ENCODE measurements around the gene TVP23B. TPM values are rescaled to one million over a fixed set of nuclear protein-coding genes. Genes with fewer than 3 reads are reported as not detected.
"Not testable (repeated sequence)": the region's sequence is repeated elsewhere in the genome, so short reads cannot be mapped to it uniquely, and the experiment has no call there.

Gene TVP23B
- polyA plus RNA-seq, 1 donor from 2014 or later, result 71.5 TPM

DNA sequence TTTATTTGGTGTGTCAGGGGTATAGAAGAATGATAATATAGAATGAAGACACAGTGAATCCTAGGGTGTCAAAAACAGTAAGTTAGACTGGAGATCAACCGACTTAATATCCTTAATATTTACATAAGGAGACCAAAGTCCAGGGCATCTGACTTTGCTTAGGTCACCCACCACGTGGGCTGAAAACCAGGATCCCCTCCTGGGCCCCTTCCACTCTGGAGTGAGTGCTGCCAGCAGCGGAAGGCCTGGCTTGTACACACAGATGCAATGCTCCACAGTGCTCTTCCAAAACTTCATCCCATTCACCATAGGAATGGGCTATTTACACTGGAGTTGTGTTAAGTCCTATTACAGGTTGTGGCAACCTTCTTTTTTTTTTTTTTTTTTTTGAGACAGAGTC is 34.4 kb upstream of the TVP23B start:
- not testable (repeated sequence) for H3K27me3 ChIP-seq (ENCODE audit: insufficient read depth, low read depth, low read length); H3K9me2 ChIP-seq (ENCODE audit: insufficient read depth, low read length); H3K9ac ChIP-seq (ENCODE audit: low read length); H3K27ac ChIP-seq (ENCODE audit: low read length); H4K20me1 ChIP-seq (ENCODE audit: insufficient read depth); H3K79me2 ChIP-seq (replicated peaks; ENCODE audit: insufficient read depth, low read length); H3K36me3 ChIP-seq (ENCODE audit: insufficient read depth, low read length); H3K4me2 ChIP-seq (ENCODE audit: low read length); H3K9me3 ChIP-seq (ENCODE audit: low read length); H2AFZ ChIP-seq (ENCODE audit: low read depth, low read length); H3K4me3 ChIP-seq (ENCODE audit: low read length); H3F3A ChIP-seq (ENCODE audit: insufficient read depth, low read length, poor library complexity, severe bottlenecking)

- H3K4me3 ChIP-seq (ENCODE audit: low read length); H3K9me3 ChIP-seq (ENCODE audit: low read length); H3F3A ChIP-seq (ENCODE audit: insufficient read depth, low read length, poor library complexity, severe bottlenecking); H3K9me2 ChIP-seq (ENCODE audit: insufficient read depth, low read length); H3K9ac ChIP-seq (ENCODE audit: low read length); H3K27me3 ChIP-seq (ENCODE audit: insufficient read depth, low read depth, low read length); H3K36me3 ChIP-seq (ENCODE audit: insufficient read depth, low read length); H3K4me2 ChIP-seq (ENCODE audit: low read length); H3K79me2 ChIP-seq (replicated peaks; ENCODE audit: insufficient read depth, low read length); H2AFZ ChIP-seq (ENCODE audit: low read depth, low read length); H4K20me1 ChIP-seq (ENCODE audit: insufficient read depth); H3K27ac ChIP-seq (ENCODE audit: low read length): not testable (repeated sequence)
Observed at GRCh38 chr17:18747501-18747900, 33.5 kb upstream of the TVP23B start.

DNA sequence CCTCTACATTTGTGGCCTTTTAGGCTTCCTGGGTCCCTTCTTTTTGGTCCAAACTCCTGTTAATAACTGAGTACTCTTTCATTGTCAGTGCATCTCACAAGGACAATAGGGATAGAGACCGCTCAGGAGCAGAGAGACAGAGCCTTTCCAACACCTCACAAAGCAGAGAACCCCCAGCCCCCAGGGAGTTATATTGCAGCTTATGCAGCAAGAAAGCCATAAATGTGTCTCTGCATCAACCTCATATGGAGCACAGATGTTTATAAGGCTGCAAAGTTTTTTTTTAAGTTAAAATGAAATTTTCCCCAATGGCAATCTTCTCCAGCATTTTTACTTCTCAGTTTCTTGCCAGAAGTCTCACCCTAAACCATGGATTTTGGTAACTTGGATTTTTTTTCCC is 30.7 kb upstream of the TVP23B start:
- not testable (repeated sequence) for H3K9me3 ChIP-seq (ENCODE audit: low read length); H3K9me2 ChIP-seq (ENCODE audit: insufficient read depth, low read length); H3K27me3 ChIP-seq (ENCODE audit: insufficient read depth, low read depth, low read length); H3K36me3 ChIP-seq (ENCODE audit: insufficient read depth, low read length); H2AFZ ChIP-seq (ENCODE audit: low read depth, low read length); H3K4me3 ChIP-seq (ENCODE audit: low read length); H3K79me2 ChIP-seq (replicated peaks; ENCODE audit: insufficient read depth, low read length); H4K20me1 ChIP-seq (ENCODE audit: insufficient read depth); H3K4me2 ChIP-seq (ENCODE audit: low read length); H3K27ac ChIP-seq (ENCODE audit: low read length); H3F3A ChIP-seq (ENCODE audit: insufficient read depth, low read length, poor library complexity, severe bottlenecking); H3K9ac ChIP-seq (ENCODE audit: low read length)

- H3K9ac ChIP-seq (ENCODE audit: low read length); H3K4me3 ChIP-seq (ENCODE audit: low read length); H3K36me3 ChIP-seq (ENCODE audit: insufficient read depth, low read length); H2AFZ ChIP-seq (ENCODE audit: low read depth, low read length); H3K9me2 ChIP-seq (ENCODE audit: insufficient read depth, low read length); H3F3A ChIP-seq (ENCODE audit: insufficient read depth, low read length, poor library complexity, severe bottlenecking); H4K20me1 ChIP-seq (ENCODE audit: insufficient read depth); H3K27me3 ChIP-seq (ENCODE audit: insufficient read depth, low read depth, low read length); H3K4me2 ChIP-seq (ENCODE audit: low read length); H3K9me3 ChIP-seq (ENCODE audit: low read length); H3K79me2 ChIP-seq (replicated peaks; ENCODE audit: insufficient read depth, low read length); H3K27ac ChIP-seq (ENCODE audit: low read length): not testable (repeated sequence)
Observed at GRCh38 chr17:18753829-18754409, 27.1 kb upstream of the TVP23B start.

GRCh38 chr17:18755969-18756368 is 25.0 kb upstream of the TVP23B start:
- not testable (repeated sequence) for H4K20me1 ChIP-seq (ENCODE audit: insufficient read depth); H2AFZ ChIP-seq (ENCODE audit: low read depth, low read length); H3K4me2 ChIP-seq (ENCODE audit: low read length); H3K9me3 ChIP-seq (ENCODE audit: low read length); H3K4me3 ChIP-seq (ENCODE audit: low read length); H3K9me2 ChIP-seq (ENCODE audit: insufficient read depth, low read length); H3K27ac ChIP-seq (ENCODE audit: low read length); H3K36me3 ChIP-seq (ENCODE audit: insufficient read depth, low read length); H3K9ac ChIP-seq (ENCODE audit: low read length); H3K79me2 ChIP-seq (replicated peaks; ENCODE audit: insufficient read depth, low read length); H3K27me3 ChIP-seq (ENCODE audit: insufficient read depth, low read depth, low read length); H3F3A ChIP-seq (ENCODE audit: insufficient read depth, low read length, poor library complexity, severe bottlenecking)

DNA sequence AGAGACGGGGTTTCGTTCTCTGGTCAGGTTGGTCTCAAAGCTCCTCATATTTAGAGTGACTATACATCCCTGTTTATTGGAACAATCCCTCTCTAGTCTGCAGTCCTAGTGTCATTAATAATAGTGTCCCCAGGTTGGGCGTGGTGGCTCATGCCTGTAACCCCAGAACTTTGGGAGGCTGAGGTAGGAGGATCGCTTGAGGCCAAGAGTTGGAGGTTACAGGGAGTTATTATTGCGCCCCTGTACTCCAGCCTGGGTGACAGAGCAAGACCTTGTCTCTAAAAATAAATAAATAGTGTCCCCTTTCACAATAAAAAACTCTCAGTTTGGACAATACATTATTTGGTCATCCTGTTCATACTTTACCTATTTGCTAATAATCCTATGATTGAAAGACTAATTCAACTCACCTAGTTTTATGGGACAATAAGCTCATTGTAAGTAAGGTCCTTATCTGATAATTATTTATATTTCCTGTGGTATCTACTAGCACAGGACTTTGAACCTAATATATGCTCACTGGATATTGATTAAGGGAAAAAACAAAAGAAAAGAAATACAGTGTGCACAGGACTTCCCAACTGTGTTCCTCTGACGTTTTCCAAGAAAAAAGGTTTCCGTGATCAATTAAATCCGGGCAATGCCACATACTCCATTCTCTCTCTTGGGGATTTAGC is 23.5 kb upstream of the TVP23B start:
- H3K27me3 ChIP-seq (ENCODE audit: insufficient read depth, low read depth, low read length); H3K27ac ChIP-seq (ENCODE audit: low read length); H3K9me3 ChIP-seq (ENCODE audit: low read length); H3K9ac ChIP-seq (ENCODE audit: low read length); H3K79me2 ChIP-seq (replicated peaks; ENCODE audit: insufficient read depth, low read length); H2AFZ ChIP-seq (ENCODE audit: low read depth, low read length); H3K9me2 ChIP-seq (ENCODE audit: insufficient read depth, low read length); H3K36me3 ChIP-seq (ENCODE audit: insufficient read depth, low read length); H4K20me1 ChIP-seq (ENCODE audit: insufficient read depth); H3K4me3 ChIP-seq (ENCODE audit: low read length); H3F3A ChIP-seq (ENCODE audit: insufficient read depth, low read length, poor library complexity, severe bottlenecking); H3K4me2 ChIP-seq (ENCODE audit: low read length): not testable (repeated sequence)

- H3K79me2 ChIP-seq (replicated peaks; ENCODE audit: insufficient read depth, low read length); H2AFZ ChIP-seq (ENCODE audit: low read depth, low read length); H3K27me3 ChIP-seq (ENCODE audit: insufficient read depth, low read depth, low read length); H3K4me3 ChIP-seq (ENCODE audit: low read length); H3K27ac ChIP-seq (ENCODE audit: low read length); H3K9me2 ChIP-seq (ENCODE audit: insufficient read depth, low read length); H3K9ac ChIP-seq (ENCODE audit: low read length); H3F3A ChIP-seq (ENCODE audit: insufficient read depth, low read length, poor library complexity, severe bottlenecking); H3K4me2 ChIP-seq (ENCODE audit: low read length); H3K36me3 ChIP-seq (ENCODE audit: insufficient read depth, low read length); H4K20me1 ChIP-seq (ENCODE audit: insufficient read depth); H3K9me3 ChIP-seq (ENCODE audit: low read length): not testable (repeated sequence)
Observed at GRCh38 chr17:18758344-18758743, 22.6 kb upstream of the TVP23B start.

DNA sequence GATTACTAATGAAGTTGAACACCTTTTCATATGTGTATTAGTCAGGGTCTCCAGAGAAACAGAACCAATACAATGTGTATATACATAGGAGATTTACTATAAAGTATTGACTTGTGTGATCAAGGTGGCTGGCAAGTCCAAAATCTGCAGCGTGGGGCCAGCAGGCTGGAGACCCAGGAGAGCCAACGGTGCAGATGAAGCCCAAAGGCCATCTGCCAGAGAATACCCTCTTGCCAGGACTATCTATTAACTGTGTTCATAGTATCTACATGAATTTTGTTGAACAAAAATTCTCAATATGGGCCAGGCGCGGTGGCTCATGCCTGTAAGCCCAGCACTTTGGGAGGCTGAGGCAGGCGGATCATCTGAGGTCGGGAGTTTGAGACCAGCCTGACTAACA is 20.8 kb upstream of the TVP23B start:
- not testable (repeated sequence) for H3K36me3 ChIP-seq (ENCODE audit: insufficient read depth, low read length)

More for the DNA sequence above, 20.8 kb upstream of the TVP23B start:
- H3K27ac ChIP-seq (ENCODE audit: low read length); H3K4me3 ChIP-seq (ENCODE audit: low read length); H3K9ac ChIP-seq (ENCODE audit: low read length); H2AFZ ChIP-seq (ENCODE audit: low read depth, low read length); H3K27me3 ChIP-seq (ENCODE audit: insufficient read depth, low read depth, low read length); H3K9me2 ChIP-seq (ENCODE audit: insufficient read depth, low read length); H3K4me2 ChIP-seq (ENCODE audit: low read length); H4K20me1 ChIP-seq (ENCODE audit: insufficient read depth); H3K9me3 ChIP-seq (ENCODE audit: low read length); H3F3A ChIP-seq (ENCODE audit: insufficient read depth, low read length, poor library complexity, severe bottlenecking); H3K79me2 ChIP-seq (replicated peaks; ENCODE audit: insufficient read depth, low read length): not testable (repeated sequence)
